Upper lobe of left lung (tissue), 4 donors: Measurements from ENCODE around the gene CNOT9.

Experiments
- CTCF ChIP-seq, 6 experiments: fragments of 450-650 bp in 4 of 6; fragments of 200-600 bp in 2 of 6; sonication (generic) in 2 of 6; IDR thresholded peaks; one replicate each; pipeline ENCODE4 v1.5.1; 2016 to 2019; ENCODE audit warnings: antibody characterized with exemption in 6 of 6
- POLR2AphosphoS5 ChIP-seq, 2 donors: sonication (generic); formaldehyde crosslinking; IDR thresholded peaks; one replicate each; pipeline ENCODE4 v1.5.1; 2017; ENCODE audit warnings: antibody characterized with exemption in 2 of 2

- TF ChIP-seq CTCF (IDR thresholded peaks at IDR 0.05) (no peak), POLR2AphosphoS5 (IDR thresholded peaks at IDR 0.05) (no peak)
Observed at GRCh38 chr2:218635719-218636118, 67.1 kb downstream of the CNOT9 start.
